ENCODE data around the gene CSNK1G2.

Gene CSNK1G2

GRCh38 chr19:1956868-1957492 is 16.0 kb downstream of the CSNK1G2 start:
- H3K9me3 ChIP-seq (ENCODE audit: control insufficient read depth in 1 of 2, low read length in 2 of 2) = no peaks in the 10 kb centered on the region
- no peak overlapping the region for H3K27ac ChIP-seq (ENCODE audit: low read length)
- peaks cover 0 to 11% of the 10 kb centered on the region in 2 donors for H3K36me3 ChIP-seq (ENCODE audit: control insufficient read depth in 1 of 2, insufficient read depth in 2 of 2, low read length in 2 of 2)
- H3K27me3 ChIP-seq (ENCODE audit: low read depth, low read length) = no peaks in the 10 kb centered on the region
- no peak overlapping the region for H3K4me3 ChIP-seq (ENCODE audit: low read depth in 1 of 2, low read length in 2 of 2)
- peaks cover 0 to 17% of the 10 kb centered on the region in 2 donors for H3K4me1 ChIP-seq (ENCODE audit: control insufficient read depth in 1 of 2, insufficient read depth in 2 of 2, low read length in 2 of 2)

- peaks cover 0 to 12% of the 10 kb centered on the region in 2 donors for H3K36me3 ChIP-seq (ENCODE audit: control insufficient read depth in 1 of 2, insufficient read depth in 2 of 2, low read length in 2 of 2)
- H3K4me1 ChIP-seq (ENCODE audit: control insufficient read depth in 1 of 2, insufficient read depth in 2 of 2, low read length in 2 of 2) = peaks cover 0 to 17% of the 10 kb centered on the region in 2 donors
- H3K27ac ChIP-seq (ENCODE audit: low read length) = no peak overlapping the region
- H3K27me3 ChIP-seq (ENCODE audit: low read depth, low read length) = no peaks in the 10 kb centered on the region
- H3K9me3 ChIP-seq (ENCODE audit: control insufficient read depth in 1 of 2, low read length in 2 of 2) = no peaks in the 10 kb centered on the region
- no peak overlapping the region for H3K4me3 ChIP-seq (ENCODE audit: low read depth in 1 of 2, low read length in 2 of 2)
These were observed 16.7 kb downstream of the CSNK1G2 start for GRCh38 chr19:1957562-1958248.

GRCh38 chr19:1959928-1960589 is 19.1 kb downstream of the CSNK1G2 start:
- peaks cover 0 to 7% of the 10 kb centered on the region in 2 donors for H3K36me3 ChIP-seq (ENCODE audit: control insufficient read depth in 1 of 2, insufficient read depth in 2 of 2, low read length in 2 of 2)
- H3K4me1 ChIP-seq (ENCODE audit: control insufficient read depth in 1 of 2, insufficient read depth in 2 of 2, low read length in 2 of 2) = peaks cover 0 to 17% of the 10 kb centered on the region in 2 donors
- H3K27ac ChIP-seq (ENCODE audit: low read length) = no peak overlapping the region
- H3K9me3 ChIP-seq (ENCODE audit: control insufficient read depth in 1 of 2, low read length in 2 of 2) = no peaks in the 10 kb centered on the region
- no peaks in the 10 kb centered on the region for H3K27me3 ChIP-seq (ENCODE audit: low read depth, low read length)
- no peak overlapping the region for H3K4me3 ChIP-seq (ENCODE audit: low read depth in 1 of 2, low read length in 2 of 2)

- Histone ChIP-seq H3K27ac (ENCODE audit: low read length) (no peak overlapping the region), H3K9me3 (ENCODE audit: control insufficient read depth in 1 of 2, low read length in 2 of 2) (no peaks in the 10 kb centered on the region), H3K4me1 (ENCODE audit: control insufficient read depth in 1 of 2, insufficient read depth in 2 of 2, low read length in 2 of 2) (peaks cover 0 to 13% of the 10 kb centered on the region in 2 donors), H3K36me3 (ENCODE audit: control insufficient read depth in 1 of 2, insufficient read depth in 2 of 2, low read length in 2 of 2) (peaks cover 3 to 7% of the 10 kb centered on the region in 2 donors), H3K4me3 (ENCODE audit: low read depth in 1 of 2, low read length in 2 of 2) (no peak overlapping the region), H3K27me3 (ENCODE audit: low read depth, low read length) (no peaks in the 10 kb centered on the region)
These were observed 20.3 kb downstream of the CSNK1G2 start for GRCh38 chr19:1961000-1961883.

- Histone ChIP-seq H3K4me3 (ENCODE audit: low read depth in 1 of 2, low read length in 2 of 2) (no peak overlapping the region), H3K27me3 (ENCODE audit: low read depth, low read length) (no peaks in the 10 kb centered on the region), H3K36me3 (ENCODE audit: control insufficient read depth in 1 of 2, insufficient read depth in 2 of 2, low read length in 2 of 2) (peaks cover 3 to 7% of the 10 kb centered on the region in 2 donors), H3K4me1 (ENCODE audit: control insufficient read depth in 1 of 2, insufficient read depth in 2 of 2, low read length in 2 of 2) (peaks cover 0 to 3% of the 10 kb centered on the region in 2 donors), H3K9me3 (ENCODE audit: control insufficient read depth in 1 of 2, low read length in 2 of 2) (no peaks in the 10 kb centered on the region), H3K27ac (ENCODE audit: low read length) (no peak overlapping the region)
These were observed 21.7 kb downstream of the CSNK1G2 start for GRCh38 chr19:1962674-1963073.

- Histone ChIP-seq H3K27ac (ENCODE audit: low read length) (no peak overlapping the region), H3K27me3 (ENCODE audit: low read depth, low read length) (no peaks in the 10 kb centered on the region), H3K9me3 (ENCODE audit: control insufficient read depth in 1 of 2, low read length in 2 of 2) (no peaks in the 10 kb centered on the region), H3K36me3 (ENCODE audit: control insufficient read depth in 1 of 2, insufficient read depth in 2 of 2, low read length in 2 of 2) (peaks cover 3 to 21% of the 10 kb centered on the region in 2 donors), H3K4me3 (ENCODE audit: low read depth in 1 of 2, low read length in 2 of 2) (no peak overlapping the region), H3K4me1 (ENCODE audit: control insufficient read depth in 1 of 2, insufficient read depth in 2 of 2, low read length in 2 of 2) (peaks cover 0 to 4% of the 10 kb centered on the region in 2 donors)
These were observed 26.2 kb downstream of the CSNK1G2 start for GRCh38 chr19:1967087-1967608.

- Histone ChIP-seq H3K4me1 (ENCODE audit: control insufficient read depth in 1 of 2, insufficient read depth in 2 of 2, low read length in 2 of 2) (peaks cover 0 to 4% of the 10 kb centered on the region in 2 donors), H3K36me3 (ENCODE audit: control insufficient read depth in 1 of 2, insufficient read depth in 2 of 2, low read length in 2 of 2) (peaks cover 3 to 14% of the 10 kb centered on the region in 2 donors), H3K9me3 (ENCODE audit: control insufficient read depth in 1 of 2, low read length in 2 of 2) (no peaks in the 10 kb centered on the region), H3K4me3 (ENCODE audit: low read depth in 1 of 2, low read length in 2 of 2) (no peak overlapping the region), H3K27me3 (ENCODE audit: low read depth, low read length) (no peaks in the 10 kb centered on the region), H3K27ac (ENCODE audit: low read length) (no peak overlapping the region)
These were observed 27.6 kb downstream of the CSNK1G2 start for GRCh38 chr19:1968279-1969175.

- no peaks in the 10 kb centered on the region for H3K9me3 ChIP-seq (ENCODE audit: control insufficient read depth in 1 of 2, low read length in 2 of 2)
- H3K4me3 ChIP-seq (ENCODE audit: low read depth in 1 of 2, low read length in 2 of 2) = no peak overlapping the region
- H3K36me3 ChIP-seq (ENCODE audit: control insufficient read depth in 1 of 2, insufficient read depth in 2 of 2, low read length in 2 of 2) = peaks cover 3 to 14% of the 10 kb centered on the region in 2 donors
- no peaks in the 10 kb centered on the region for H3K27me3 ChIP-seq (ENCODE audit: low read depth, low read length)
- no peak overlapping the region for H3K27ac ChIP-seq (ENCODE audit: low read length)
- H3K4me1 ChIP-seq (ENCODE audit: control insufficient read depth in 1 of 2, insufficient read depth in 2 of 2, low read length in 2 of 2) = peaks cover 0 to 4% of the 10 kb centered on the region in 2 donors
These were observed 28.4 kb downstream of the CSNK1G2 start for GRCh38 chr19:1969176-1970002.

GRCh38 chr19:1970003-1970805 is 29.2 kb downstream of the CSNK1G2 start:
- no peak overlapping the region for H3K4me3 ChIP-seq (ENCODE audit: low read depth in 1 of 2, low read length in 2 of 2)
- peaks cover 3 to 17% of the 10 kb centered on the region in 2 donors for H3K36me3 ChIP-seq (ENCODE audit: control insufficient read depth in 1 of 2, insufficient read depth in 2 of 2, low read length in 2 of 2)
- no peaks in the 10 kb centered on the region for H3K9me3 ChIP-seq (ENCODE audit: control insufficient read depth in 1 of 2, low read length in 2 of 2)
- no peaks in the 10 kb centered on the region for H3K27me3 ChIP-seq (ENCODE audit: low read depth, low read length)
- H3K27ac ChIP-seq (ENCODE audit: low read length) = no peak overlapping the region
- H3K4me1 ChIP-seq (ENCODE audit: control insufficient read depth in 1 of 2, insufficient read depth in 2 of 2, low read length in 2 of 2) = peaks cover 0 to 4% of the 10 kb centered on the region in 2 donors

Measured in muscle layer of duodenum (tissue), 2 donors.